GM19328 (cell line): Measurements from ENCODE around the gene ESCO1.

Experiments used
- ATAC-seq: cut with Tn5 transposase; IDR thresholded peaks from one replicate; pipeline ENCODE4 v1.9.1; 2021; ENCODE audit warnings: mild to moderate bottlenecking, moderate library complexity; ENCODE audit not compliant: unreplicated experiment

The ESCO1 gene

DNA sequence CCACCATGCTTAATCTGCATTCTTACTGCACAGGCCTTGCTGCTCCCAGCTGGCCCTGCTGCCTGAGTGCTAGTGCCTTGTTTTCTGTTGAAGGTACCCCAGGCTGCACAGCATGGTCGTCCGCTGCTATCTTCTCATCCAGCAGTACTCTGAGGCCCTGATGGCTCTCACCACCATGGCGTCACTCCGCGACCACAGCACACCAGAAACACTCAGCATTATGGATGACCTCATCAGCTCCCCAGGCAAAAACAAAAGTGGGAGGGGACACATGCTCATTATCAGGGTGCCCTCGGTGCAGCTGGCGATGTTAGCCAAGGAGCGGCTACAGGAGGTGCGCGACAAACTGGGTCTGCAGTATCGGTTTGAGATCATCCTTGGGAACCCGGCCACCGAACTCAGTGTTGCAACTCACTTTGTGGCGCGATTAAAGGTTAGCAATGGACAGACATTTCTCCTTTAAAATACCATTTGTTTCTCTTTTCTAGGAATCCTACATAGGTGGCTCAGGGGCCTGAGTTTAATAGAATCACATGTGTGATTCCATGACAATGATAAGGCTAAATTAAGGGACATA, 110.5 kb downstream of the ESCO1 start:
- ATAC-seq: no peak

GRCh38 chr18:21489119-21489750, 111.3 kb downstream of the ESCO1 start:
- ATAC-seq: no peak

- no peak for ATAC-seq
Observed at GRCh38 chr18:21486905-21487437, 113.5 kb downstream of the ESCO1 start.

- ATAC-seq: no peak
Observed at GRCh38 chr18:21484851-21485636, 115.5 kb downstream of the ESCO1 start.

- ATAC-seq: no peak
Observed at GRCh38 chr18:21483051-21483450, 117.5 kb downstream of the ESCO1 start.

DNA sequence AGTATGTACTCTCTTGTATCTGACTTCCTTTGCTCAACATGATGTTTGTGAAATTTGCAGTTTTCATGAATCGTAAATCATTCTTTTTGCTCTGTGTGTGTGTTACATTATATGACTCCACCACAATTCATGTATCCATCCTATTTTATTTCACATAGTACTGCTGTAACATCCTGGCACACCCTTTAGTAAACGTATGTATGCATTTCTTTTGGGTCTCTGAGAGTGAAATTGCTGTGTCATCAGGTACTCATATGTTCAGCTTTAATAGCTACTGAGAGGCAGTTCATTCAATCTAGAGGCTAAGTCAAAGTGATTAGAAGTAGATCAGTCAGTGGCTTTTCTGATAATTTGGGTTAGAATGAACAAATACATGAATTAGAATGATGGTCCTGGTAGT, 118.8 kb downstream of the ESCO1 start:
- no peak for ATAC-seq

DNA sequence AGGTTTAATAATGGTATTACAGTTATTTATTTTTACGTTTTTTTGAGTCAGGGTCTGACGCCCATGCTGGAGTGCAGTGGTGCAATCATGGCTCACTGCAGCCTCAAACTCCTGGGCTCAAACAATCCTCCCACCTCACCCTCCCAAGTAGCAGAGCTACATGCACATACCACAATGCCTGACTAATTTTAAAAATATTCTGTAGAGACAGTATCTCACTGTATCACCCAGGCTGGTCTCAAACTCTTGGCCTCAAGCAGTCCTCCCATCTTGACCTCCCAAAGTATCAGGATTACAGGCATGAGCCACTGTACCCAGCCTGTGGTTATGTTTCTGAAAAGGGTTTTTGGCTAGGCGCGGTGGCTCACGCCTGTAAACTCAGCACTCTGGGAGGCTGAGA, 120.8 kb downstream of the ESCO1 start:
- no peak for ATAC-seq
